Measurements from ENCODE around the gene SPAG9. TPM values are rescaled to one million over a fixed set of nuclear protein-coding genes. Genes with fewer than 3 reads are reported as not detected.

The SPAG9 gene
- total and polyA plus RNA-seq, 5 donors from 2014 or later: 4.7 to 98.4 (median 6.0) TPM

- peaks cover 6 to 19% (median 18%) of the 10 kb centered on the region in 4 donors for H3K4me1 Mint-ChIP-seq
Measured at GRCh38 chr17:51045621-51046020, 75.0 kb downstream of the SPAG9 start.

GRCh38 chr17:51044976-51045375 lies 75.7 kb downstream of the SPAG9 start:
- H3K9me3 Mint-ChIP-seq: no peaks in the 10 kb centered on the region
- peaks cover 23% of the 10 kb centered on the region for H3K36me3 Mint-ChIP-seq
- Histone ChIP-seq H3K27me3 (ENCODE audit: control insufficient read depth, insufficient read depth, low read length) (no peaks in the 10 kb centered on the region), H3K36me3 (ENCODE audit: control insufficient read depth, insufficient read depth, low read length) (peaks cover 13% of the 10 kb centered on the region), H3K4me3 (ENCODE audit: low read depth, low read length) (no peak overlapping the region), H3K4me1 (ENCODE audit: control insufficient read depth, insufficient read depth, low read length, poor library complexity, severe bottlenecking) (peaks cover 3% of the 10 kb centered on the region), H3K9me3 (ENCODE audit: control insufficient read depth in 2 of 2, low read length in 2 of 2) (no peaks in the 10 kb centered on the region), H3K27ac (ENCODE audit: insufficient read depth, low read length, poor library complexity, severe bottlenecking) (no peak overlapping the region)
- no peak overlapping the region for H3K27ac Mint-ChIP-seq
- no peak overlapping the region for H3K4me3 Mint-ChIP-seq
- DNase-seq (no peak), ATAC-seq (ENCODE audit: low read depth in 2 of 2) (no peak)
- no peaks in the 10 kb centered on the region for H3K27me3 Mint-ChIP-seq
- peaks cover 6 to 19% (median 14%) of the 10 kb centered on the region in 4 donors for H3K4me1 Mint-ChIP-seq

More at GRCh38 chr17:51045621-51046020, 75.0 kb downstream of the SPAG9 start:
- H3K27me3 Mint-ChIP-seq: no peaks in the 10 kb centered on the region
- peaks cover 23% of the 10 kb centered on the region for H3K36me3 Mint-ChIP-seq
- H3K4me3 Mint-ChIP-seq: no peak overlapping the region
- DNase-seq: no peak
- H3K4me1 ChIP-seq (ENCODE audit: control insufficient read depth, insufficient read depth, low read length, poor library complexity, severe bottlenecking): peaks cover 3% of the 10 kb centered on the region
- no peaks in the 10 kb centered on the region for H3K9me3 Mint-ChIP-seq
- H3K27ac ChIP-seq (ENCODE audit: insufficient read depth, low read length, poor library complexity, severe bottlenecking): no peak overlapping the region
- H3K27ac Mint-ChIP-seq: no peak overlapping the region
- no peaks in the 10 kb centered on the region for H3K9me3 ChIP-seq (ENCODE audit: control insufficient read depth in 2 of 2, low read length in 2 of 2)
- ATAC-seq (ENCODE audit: low read depth in 2 of 2): no peak
- H3K4me3 ChIP-seq (ENCODE audit: low read depth, low read length): no peak overlapping the region
- peaks cover 9% of the 10 kb centered on the region for H3K36me3 ChIP-seq (ENCODE audit: control insufficient read depth, insufficient read depth, low read length)
- no peaks in the 10 kb centered on the region for H3K27me3 ChIP-seq (ENCODE audit: control insufficient read depth, insufficient read depth, low read length)

- Histone ChIP-seq H3K4me1 (ENCODE audit: control insufficient read depth, insufficient read depth, low read length, poor library complexity, severe bottlenecking) (no peaks in the 10 kb centered on the region), H3K27me3 (ENCODE audit: control insufficient read depth, insufficient read depth, low read length) (no peaks in the 10 kb centered on the region), H3K36me3 (ENCODE audit: control insufficient read depth, insufficient read depth, low read length) (peaks cover 23% of the 10 kb centered on the region), H3K4me3 (ENCODE audit: low read depth, low read length) (no peak overlapping the region), H3K9me3 (ENCODE audit: control insufficient read depth in 2 of 2, low read length in 2 of 2) (no peaks in the 10 kb centered on the region), H3K27ac (ENCODE audit: insufficient read depth, low read length, poor library complexity, severe bottlenecking) (no peak overlapping the region)
- peaks cover 25% of the 10 kb centered on the region for H3K36me3 Mint-ChIP-seq
- H3K27ac Mint-ChIP-seq: peak overlapping the region in 2 of 3 donors; percentile 33 to 75
- no peak for ATAC-seq (ENCODE audit: low read depth in 2 of 2)
- H3K9me3 Mint-ChIP-seq: no peaks in the 10 kb centered on the region
- DNase-seq: no peak
- H3K27me3 Mint-ChIP-seq: no peaks in the 10 kb centered on the region
- H3K4me1 Mint-ChIP-seq: peaks cover 10 to 21% (median 16%) of the 10 kb centered on the region in 4 donors
- H3K4me3 Mint-ChIP-seq: peak overlapping the region in 1 of 4 donors; percentile 3
Measured at GRCh38 chr17:51036084-51036483, 84.6 kb downstream of the SPAG9 start.

- H3K4me3 Mint-ChIP-seq: no peak overlapping the region
Measured at GRCh38 chr17:51035431-51035830, 85.2 kb downstream of the SPAG9 start.

GRCh38 chr17:51034800-51035199 lies 85.9 kb downstream of the SPAG9 start:
- no peak overlapping the region for H3K4me3 Mint-ChIP-seq
- no peaks in the 10 kb centered on the region for H3K27me3 Mint-ChIP-seq
- H3K9me3 ChIP-seq (ENCODE audit: control insufficient read depth in 2 of 2, low read length in 2 of 2): no peaks in the 10 kb centered on the region
- no peak overlapping the region for H3K4me3 ChIP-seq (ENCODE audit: low read depth, low read length)
- peaks cover 14 to 32% (median 24%) of the 10 kb centered on the region in 4 donors for H3K4me1 Mint-ChIP-seq
- H3K27ac Mint-ChIP-seq: peak overlapping the region in 1 of 3 donors; percentile 20
- H3K36me3 Mint-ChIP-seq: peaks cover 20% of the 10 kb centered on the region
- H3K27me3 ChIP-seq (ENCODE audit: control insufficient read depth, insufficient read depth, low read length): no peaks in the 10 kb centered on the region
- no peak for DNase-seq
- ATAC-seq (ENCODE audit: low read depth in 2 of 2): no peak
- no peaks in the 10 kb centered on the region for H3K9me3 Mint-ChIP-seq
- H3K36me3 ChIP-seq (ENCODE audit: control insufficient read depth, insufficient read depth, low read length): peaks cover 19% of the 10 kb centered on the region
- H3K27ac ChIP-seq (ENCODE audit: insufficient read depth, low read length, poor library complexity, severe bottlenecking): no peak overlapping the region
- peaks cover 6% of the 10 kb centered on the region for H3K4me1 ChIP-seq (ENCODE audit: control insufficient read depth, insufficient read depth, low read length, poor library complexity, severe bottlenecking)

More at GRCh38 chr17:51035431-51035830, 85.2 kb downstream of the SPAG9 start:
- H3K27ac Mint-ChIP-seq: no peak overlapping the region
- Histone ChIP-seq H3K4me3 (ENCODE audit: low read depth, low read length) (no peak overlapping the region), H3K27me3 (ENCODE audit: control insufficient read depth, insufficient read depth, low read length) (no peaks in the 10 kb centered on the region), H3K27ac (ENCODE audit: insufficient read depth, low read length, poor library complexity, severe bottlenecking) (no peak overlapping the region), H3K36me3 (ENCODE audit: control insufficient read depth, insufficient read depth, low read length) (peaks cover 20% of the 10 kb centered on the region), H3K4me1 (ENCODE audit: control insufficient read depth, insufficient read depth, low read length, poor library complexity, severe bottlenecking) (peaks cover 1% of the 10 kb centered on the region), H3K9me3 (ENCODE audit: control insufficient read depth in 2 of 2, low read length in 2 of 2) (no peaks in the 10 kb centered on the region)
- peaks cover 24% of the 10 kb centered on the region for H3K36me3 Mint-ChIP-seq
- DNase-seq (no peak), ATAC-seq (ENCODE audit: low read depth in 2 of 2) (no peak)
- no peaks in the 10 kb centered on the region for H3K27me3 Mint-ChIP-seq
- no peaks in the 10 kb centered on the region for H3K9me3 Mint-ChIP-seq
- peaks cover 13 to 26% (median 19%) of the 10 kb centered on the region in 4 donors for H3K4me1 Mint-ChIP-seq

- H3K27ac ChIP-seq (ENCODE audit: insufficient read depth, low read length, poor library complexity, severe bottlenecking): no peak overlapping the region
- peaks cover 12% of the 10 kb centered on the region for H3K36me3 Mint-ChIP-seq
- no peaks in the 10 kb centered on the region for H3K9me3 ChIP-seq (ENCODE audit: control insufficient read depth in 2 of 2, low read length in 2 of 2)
- ATAC-seq (ENCODE audit: low read depth in 2 of 2): no peak
- no peaks in the 10 kb centered on the region for H3K27me3 Mint-ChIP-seq
- H3K9me3 Mint-ChIP-seq: no peaks in the 10 kb centered on the region
- H3K4me3 ChIP-seq (ENCODE audit: low read depth, low read length): no peak overlapping the region
- no peak overlapping the region for H3K27ac Mint-ChIP-seq
- peaks cover 7% of the 10 kb centered on the region for H3K36me3 ChIP-seq (ENCODE audit: control insufficient read depth, insufficient read depth, low read length)
- H3K4me1 ChIP-seq (ENCODE audit: control insufficient read depth, insufficient read depth, low read length, poor library complexity, severe bottlenecking): peaks cover 13% of the 10 kb centered on the region
- H3K27me3 ChIP-seq (ENCODE audit: control insufficient read depth, insufficient read depth, low read length): no peaks in the 10 kb centered on the region
- no peak for DNase-seq
- peaks cover 29 to 45% (median 31%) of the 10 kb centered on the region in 4 donors for H3K4me1 Mint-ChIP-seq
- H3K4me3 Mint-ChIP-seq: no peak overlapping the region
Measured at GRCh38 chr17:51032850-51033249, 87.8 kb downstream of the SPAG9 start.

- Histone ChIP-seq H3K27me3 (ENCODE audit: control insufficient read depth, insufficient read depth, low read length) (no peaks in the 10 kb centered on the region), H3K27ac (ENCODE audit: insufficient read depth, low read length, poor library complexity, severe bottlenecking) (peak overlapping the region; percentile 80), H3K4me3 (ENCODE audit: low read depth, low read length) (peak overlapping the region; percentile 84), H3K36me3 (ENCODE audit: control insufficient read depth, insufficient read depth, low read length) (no peaks in the 10 kb centered on the region), H3K4me1 (ENCODE audit: control insufficient read depth, insufficient read depth, low read length, poor library complexity, severe bottlenecking) (peaks cover 13% of the 10 kb centered on the region), H3K9me3 (ENCODE audit: control insufficient read depth in 2 of 2, low read length in 2 of 2) (no peaks in the 10 kb centered on the region)
- DNase-seq (peak in 2 of 3 donors; percentile 75 to 85), ATAC-seq (ENCODE audit: low read depth in 2 of 2) (peak; percentile 83 to 86)
- Mint-ChIP-seq H3K4me1 (peaks cover 20 to 35% (median 29%) of the 10 kb centered on the region in 4 donors), H3K27ac (peak overlapping the region; percentile 90 to 97 (median 96)), H3K4me3 (peak overlapping the region; percentile 48 to 94 (median 83)), H3K9me3 (no peaks in the 10 kb centered on the region), H3K36me3 (peaks cover 3% of the 10 kb centered on the region), H3K27me3 (no peaks in the 10 kb centered on the region)
Measured at GRCh38 chr17:51029568-51030463, 90.9 kb downstream of the SPAG9 start.

Data from CD4-positive, CD25-positive, alpha-beta regulatory T cell (primary cell).